ENCODE data around the gene TBCD.

Gene TBCD

GRCh38 chr17:82927661-82928601, 176.1 kb downstream of the TBCD start:
- DNase-seq = no peak

- DNase-seq = no peak
Observed at GRCh38 chr17:82929011-82929622, 177.3 kb downstream of the TBCD start.

DNA sequence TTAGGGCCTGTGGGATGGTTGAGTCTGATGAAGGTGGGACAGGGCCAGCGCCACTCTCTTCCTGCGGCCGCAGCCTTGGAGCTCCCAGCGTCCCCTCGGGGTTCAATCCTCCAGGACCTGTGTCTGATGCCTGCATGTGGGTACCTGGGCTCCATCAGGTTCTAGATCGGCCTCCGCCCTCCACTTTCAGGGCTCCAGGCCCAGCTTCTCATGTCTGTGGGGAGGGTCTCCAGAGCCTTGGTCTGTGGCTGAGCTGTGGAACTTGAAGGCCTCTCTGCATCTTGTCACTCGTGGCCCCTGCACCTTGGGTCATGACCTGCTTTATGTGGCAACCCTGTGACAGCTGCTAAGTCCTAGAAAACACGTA, 177.8 kb downstream of the TBCD start:
- no peak for DNase-seq

DNA sequence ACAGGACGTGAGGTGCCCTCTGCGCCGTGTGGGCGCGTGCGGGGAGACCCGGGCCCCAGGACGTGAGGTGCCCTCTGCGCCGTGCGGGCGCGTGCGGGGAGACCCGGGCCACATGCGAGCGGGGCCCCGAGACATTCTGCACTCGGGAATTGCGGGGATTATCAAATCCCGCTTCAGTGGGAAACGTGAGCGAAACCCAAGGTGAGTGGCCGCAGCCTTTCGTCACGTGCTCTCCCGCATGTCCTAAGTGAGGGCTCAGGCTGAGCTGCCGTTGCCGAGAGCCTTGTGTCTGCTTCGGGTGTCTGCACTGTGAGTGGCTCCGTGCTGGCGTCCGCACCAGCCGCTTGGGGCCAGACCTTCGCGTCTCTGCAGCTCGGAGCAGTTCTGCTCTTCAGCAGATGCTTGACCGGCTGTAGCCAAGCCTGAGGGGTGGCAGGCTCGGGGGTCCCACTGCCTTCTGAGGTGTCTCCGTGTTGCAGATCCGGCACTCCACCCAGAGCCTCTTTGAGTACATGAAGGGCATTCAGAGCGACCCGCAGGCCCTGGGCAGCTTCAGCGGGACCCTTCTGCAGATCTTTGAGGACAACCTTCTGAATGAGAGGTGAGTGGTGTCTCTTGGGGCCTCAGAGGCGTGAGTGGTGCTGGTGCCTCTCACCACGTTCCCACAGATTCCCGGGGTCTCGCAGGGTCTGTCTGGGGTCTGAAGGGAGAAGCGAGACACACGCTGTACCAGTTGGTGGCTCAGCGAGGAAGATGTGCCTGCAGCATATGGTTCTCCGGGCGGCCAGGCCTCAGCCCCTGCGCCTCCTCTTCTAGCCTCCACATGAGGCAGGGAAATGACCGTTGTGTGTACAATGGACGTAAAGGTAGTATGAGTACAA, 178.4 kb downstream of the TBCD start:
- DNase-seq = no peak

GRCh38 chr17:82930924-82931698, 179.2 kb downstream of the TBCD start:
- no peak for DNase-seq

DNA sequence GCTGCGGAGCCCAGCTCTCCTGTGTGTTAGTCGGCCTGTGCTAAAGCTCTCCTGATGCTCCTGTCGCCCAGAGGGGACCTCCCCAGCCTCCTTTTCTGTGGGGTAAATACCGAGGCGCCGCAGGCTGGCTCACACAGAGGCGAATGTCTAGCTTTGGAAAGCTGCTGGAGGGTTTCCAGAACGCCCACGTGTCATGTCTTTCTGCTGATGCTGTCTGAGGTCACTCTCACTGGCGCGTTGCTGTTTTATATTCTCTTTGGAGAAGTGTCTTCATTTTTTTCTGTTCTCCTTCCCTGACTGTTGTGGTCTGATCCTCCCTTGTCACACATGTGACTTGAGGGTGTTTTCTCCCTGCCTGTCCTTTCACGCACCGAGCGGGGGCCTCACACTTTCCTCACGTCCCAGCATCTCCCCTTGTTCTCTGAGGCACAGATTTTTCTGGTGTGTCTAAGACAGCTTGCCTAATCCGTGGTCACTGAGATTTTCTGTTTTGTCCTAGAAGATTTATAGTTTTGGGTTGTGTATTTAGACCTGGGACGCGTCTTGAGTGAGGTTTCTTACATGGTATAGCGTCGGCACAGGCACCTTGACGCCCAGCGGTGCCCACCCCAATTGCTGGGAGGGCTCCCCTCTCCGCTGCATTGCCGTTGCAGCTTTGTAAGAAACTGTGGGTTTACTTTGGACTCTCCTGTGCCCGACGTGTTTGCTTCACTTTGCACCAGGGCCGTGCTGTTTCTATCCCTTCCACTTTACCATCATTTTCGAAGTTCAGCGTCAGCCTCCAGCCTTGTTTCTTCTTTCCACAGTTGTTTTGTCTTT, 180.0 kb downstream of the TBCD start:
- no peak for DNase-seq

DNA sequence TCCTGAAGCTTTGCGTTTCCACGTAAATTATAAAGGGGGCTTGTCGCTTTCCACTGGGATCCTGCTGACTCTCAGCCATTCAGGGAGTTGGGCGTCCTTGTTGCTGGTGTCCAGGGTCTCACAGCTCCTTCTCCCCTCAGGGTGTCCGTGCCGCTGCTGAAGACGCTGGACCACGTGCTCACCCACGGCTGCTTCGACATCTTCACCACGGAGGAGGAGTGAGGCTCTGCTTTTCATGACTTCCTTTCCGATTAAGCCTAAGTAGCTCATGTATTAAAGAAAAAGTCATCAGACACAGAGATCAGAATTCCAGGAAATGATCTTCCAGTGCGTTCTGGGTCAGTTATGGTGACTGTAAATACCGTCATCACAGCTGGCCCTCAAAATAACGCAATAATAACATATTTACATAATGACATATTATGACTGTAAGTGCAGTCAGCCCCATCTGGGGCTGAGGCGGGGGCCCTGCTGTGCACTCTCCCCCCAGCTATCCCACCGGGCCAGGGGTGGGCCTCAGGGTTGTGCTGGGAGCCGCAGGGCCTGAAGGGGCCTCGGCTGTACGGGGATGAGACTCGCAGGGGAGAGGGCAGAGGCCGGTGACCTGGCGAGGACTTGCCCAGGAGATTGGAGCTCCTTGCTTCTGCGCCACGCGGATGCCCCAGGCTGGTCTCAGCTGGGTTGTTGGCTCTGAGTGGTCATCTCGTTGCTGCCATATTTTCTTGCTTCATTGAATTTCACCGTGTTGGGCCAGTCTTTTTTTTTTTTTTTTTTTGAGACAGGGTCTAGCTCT, 180.8 kb downstream of the TBCD start:
- no peak for DNase-seq

DNA sequence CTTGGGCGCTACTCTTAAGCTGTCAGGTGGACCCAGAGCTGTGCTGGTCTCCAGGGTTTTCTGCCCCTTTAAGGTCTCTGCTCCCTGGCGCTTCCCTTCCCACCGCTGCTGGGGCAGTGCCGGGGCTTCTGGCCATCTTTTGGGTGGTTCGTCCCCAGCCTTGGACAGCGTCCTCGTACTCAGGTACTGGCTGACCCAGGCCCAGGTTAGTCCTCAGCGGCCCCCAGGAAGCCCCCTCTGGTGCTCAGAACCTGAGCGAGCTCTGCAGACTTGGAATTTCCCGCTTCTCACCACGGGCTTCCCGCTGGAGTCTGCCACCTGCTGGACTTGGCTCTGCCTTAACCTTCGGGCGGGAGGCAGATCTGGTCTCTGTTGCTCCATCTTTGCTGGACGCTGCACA, 182.0 kb downstream of the TBCD start:
- DNase-seq = no peak

- no peak for DNase-seq
Observed at GRCh38 chr17:82935966-82936767, 184.3 kb downstream of the TBCD start.

GRCh38 chr17:82936768-82937171, 184.9 kb downstream of the TBCD start:
- no peak for DNase-seq

DNA sequence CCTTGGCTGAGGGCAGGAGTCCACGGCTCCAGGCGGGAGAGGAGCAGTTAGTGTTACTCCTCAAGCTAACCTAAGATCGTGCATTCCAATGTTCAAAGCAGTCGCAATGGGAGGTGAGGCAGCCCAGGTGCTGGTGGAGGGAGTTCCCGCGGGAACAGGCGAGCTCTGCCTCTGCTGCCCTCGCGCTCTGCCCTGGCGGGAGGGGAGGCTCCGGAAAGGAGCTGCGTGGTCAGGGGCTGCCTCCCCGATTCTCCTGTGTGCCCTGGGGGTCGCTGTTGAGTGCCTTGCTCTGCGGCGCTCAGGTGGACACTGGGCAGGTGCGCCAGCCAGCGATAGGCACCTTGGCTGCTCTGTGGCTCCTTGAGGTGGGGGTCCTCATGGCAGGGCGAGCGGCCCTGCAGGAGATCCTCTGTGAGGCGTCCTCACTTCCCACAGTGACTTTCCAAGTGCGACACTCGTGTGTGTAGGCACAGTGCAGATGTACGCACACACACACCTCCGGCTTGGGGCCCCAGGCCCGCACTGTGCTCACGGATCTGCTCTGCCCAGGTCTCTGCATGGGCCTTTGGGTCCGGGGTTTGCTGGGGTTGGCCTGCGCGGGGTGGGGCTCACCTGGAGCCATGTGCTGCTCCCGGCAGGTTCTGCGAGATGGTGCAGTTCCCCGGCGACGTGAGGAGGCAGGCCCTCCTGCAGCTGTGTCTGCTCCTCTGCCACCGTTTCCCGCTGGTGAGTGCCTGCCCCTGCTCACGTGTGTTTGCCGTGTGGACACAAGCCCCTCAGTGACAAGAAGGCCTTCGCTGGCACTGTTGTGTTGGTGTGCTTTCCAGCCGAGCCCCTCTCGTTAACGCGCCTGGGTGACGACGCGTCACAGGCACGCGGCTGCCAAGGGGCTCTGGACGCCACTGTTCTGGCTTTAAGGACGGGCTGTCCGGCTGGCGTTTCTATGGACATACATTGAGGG, 185.8 kb downstream of the TBCD start:
- DNase-seq = no peak

DNA sequence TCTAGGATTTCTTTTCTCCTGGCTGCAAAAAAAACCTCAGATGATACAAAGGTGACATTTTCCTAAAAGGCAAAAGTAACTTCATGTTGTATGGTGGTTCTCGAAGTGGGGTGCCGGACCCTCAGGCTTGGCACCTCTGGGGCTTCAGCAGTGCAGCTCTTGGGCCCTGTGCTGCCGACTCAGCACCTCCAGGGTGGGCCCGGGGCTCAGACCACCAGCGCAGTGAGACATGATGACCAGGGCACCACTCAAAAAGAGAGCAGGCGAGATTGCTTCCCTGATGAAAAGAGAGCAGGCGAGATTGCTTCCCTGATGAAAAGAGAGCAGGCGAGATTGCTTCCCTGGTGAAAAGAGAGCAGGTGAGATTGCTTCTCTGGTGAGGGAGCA, 186.6 kb downstream of the TBCD start:
- DNase-seq = no peak

GRCh38 chr17:82938873-82939620, 187.2 kb downstream of the TBCD start:
- no peak for DNase-seq

DNA sequence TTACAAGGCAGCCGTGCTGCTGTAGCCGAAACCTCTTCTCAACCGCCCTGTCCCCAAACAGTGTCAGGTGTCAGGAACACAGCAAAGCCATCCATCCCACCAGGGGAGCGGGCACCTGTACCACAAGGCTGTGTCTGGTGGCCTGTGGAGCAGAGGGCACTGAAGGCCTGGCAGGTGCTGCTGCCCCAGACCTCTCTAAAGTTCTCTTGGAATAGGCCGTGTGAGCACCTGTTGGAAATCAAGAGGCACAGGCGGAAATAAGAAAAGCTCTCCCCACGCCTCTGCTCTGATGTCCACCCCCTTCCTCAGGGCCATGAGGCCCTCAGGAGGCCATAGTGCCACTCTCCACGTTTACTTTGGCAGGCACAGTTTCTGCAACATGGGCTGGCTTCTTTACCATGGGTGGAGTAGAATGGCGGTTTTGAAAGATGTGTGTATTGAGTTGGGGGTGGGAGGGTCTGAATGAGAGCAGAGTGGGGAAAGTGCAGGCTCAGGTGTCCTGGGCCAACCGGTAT, 187.8 kb downstream of the TBCD start:
- DNase-seq = no peak

DNA sequence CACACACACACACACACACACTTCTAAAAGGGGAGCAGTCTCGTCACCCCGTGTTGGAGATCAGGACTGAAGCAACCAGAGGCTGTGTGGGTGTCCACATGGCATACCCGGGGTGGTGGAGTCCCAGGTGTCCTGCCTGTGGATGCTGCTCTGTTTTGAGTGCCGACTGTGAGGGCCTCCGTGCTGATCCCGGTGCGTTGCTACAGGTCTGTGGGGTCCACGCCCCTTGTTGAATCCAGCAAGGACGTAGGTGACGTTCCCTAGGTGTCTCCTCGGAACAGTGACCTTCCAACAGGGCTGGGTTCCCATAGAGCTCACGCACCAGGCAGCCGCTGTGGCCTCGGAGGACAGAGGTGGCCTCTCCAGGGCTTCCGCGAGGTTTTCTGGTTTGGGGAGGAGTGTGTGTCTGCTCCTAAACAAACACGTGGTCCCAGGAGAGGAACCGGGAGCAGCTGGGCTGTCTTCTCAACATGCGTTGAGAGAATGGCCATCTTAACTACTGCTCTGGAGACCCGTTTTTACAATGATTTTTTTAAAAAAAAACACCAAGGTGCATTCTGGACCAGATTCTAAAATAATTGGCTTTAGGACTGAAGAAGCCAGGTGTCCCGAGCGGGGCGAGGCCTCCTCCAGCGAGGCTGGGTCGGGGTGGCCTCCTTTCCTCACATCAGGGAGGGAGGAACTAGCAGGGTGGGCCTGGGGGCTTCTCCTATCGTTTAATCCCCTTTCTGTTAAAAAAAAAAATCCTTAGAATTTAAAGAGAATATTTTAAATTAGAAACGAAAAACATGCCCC, 188.6 kb downstream of the TBCD start:
- no peak for DNase-seq

DNA sequence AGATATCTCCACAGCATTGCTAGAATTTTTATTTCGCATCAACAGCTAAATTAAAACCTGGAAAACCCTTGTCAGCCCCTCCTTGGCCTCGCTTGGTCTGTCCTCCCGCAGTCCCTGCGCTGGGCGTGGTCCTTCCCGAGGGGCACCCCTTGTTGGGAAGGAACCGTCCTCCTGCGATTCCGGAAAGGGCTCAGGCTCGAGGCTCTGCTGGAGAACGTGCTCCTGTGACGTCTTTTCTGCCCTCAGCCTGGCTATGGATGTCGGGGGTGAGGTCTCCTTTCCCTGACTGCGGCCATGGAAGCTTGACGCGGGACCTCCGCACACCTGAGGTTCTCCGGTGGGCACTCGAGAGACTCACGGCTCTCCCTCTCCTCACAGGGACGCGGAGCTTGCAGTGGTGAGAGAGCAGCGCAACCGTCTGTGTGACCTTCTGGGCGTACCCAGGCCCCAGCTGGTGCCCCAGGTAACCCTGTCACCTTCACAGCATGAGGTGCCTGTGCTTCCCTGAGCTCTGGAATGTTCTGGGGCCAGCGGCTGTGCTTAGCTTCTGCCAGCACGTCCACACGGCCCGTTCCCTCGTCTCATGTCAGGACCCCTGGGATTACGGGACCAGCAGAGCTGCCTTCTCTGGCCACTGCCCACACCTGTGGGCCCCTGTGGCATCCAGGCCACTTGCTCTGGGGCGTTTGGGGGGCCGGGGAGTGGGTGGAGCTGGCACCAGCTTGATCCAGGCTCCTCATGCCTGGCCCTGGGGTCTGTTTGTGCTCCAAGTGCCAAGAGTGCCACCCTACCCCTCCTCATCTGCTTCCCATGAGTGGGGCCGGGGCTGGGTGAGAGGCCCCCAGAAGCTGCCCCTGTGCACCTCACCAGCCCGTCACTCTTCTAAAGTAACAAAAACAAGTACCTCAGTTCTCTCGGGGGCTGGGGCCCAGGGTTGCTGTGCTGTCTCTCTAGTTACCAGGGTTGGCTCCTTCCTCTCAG, 189.4 kb downstream of the TBCD start:
- no peak for DNase-seq

All from NCI-H1694 treated with DMSO at 0.1 percent for 48 hours (cell line).